Left renal cortex interstitium (tissue), 4 donors: ENCODE results near the gene CCNH. TPM values are rescaled to one million over a fixed set of nuclear protein-coding genes. Genes with fewer than 3 reads are reported as not detected.

ENCODE experiments used
- DNase-seq, 4 donors: peaks; one replicate each; pipeline ENCODE4 v3.0.0-alpha.2; 2013; ENCODE audit warnings: low read depth in 4 of 4, low spot score in 2 of 4, missing footprints in 1 of 4
- polyA plus RNA-seq, 4 donors: library from polyadenylated mRNA; unstranded; fragments of 120-200 nt; gene quantifications; one replicate each; pipeline ENCODE4 v1.2.1, GENCODE V29; 2013; ENCODE audit not compliant: insufficient read length in 4 of 4

Gene CCNH
- polyA plus RNA-seq, 4 donors: 49.4 to 62.3 (median 52.6) TPM

- DNase-seq: no peak
Observed at GRCh38 chr5:87404359-87404758, 8.4 kb downstream of the CCNH start.

- no peak for DNase-seq
Observed at GRCh38 chr5:87403899-87404298, 8.8 kb downstream of the CCNH start.

GRCh38 chr5:87403409-87403808 is 9.3 kb downstream of the CCNH start:
- no peak for DNase-seq

- no peak for DNase-seq
Observed at GRCh38 chr5:87401626-87402025, 11.1 kb downstream of the CCNH start.

- no peak for DNase-seq
Observed at GRCh38 chr5:87400305-87400899, 12.3 kb downstream of the CCNH start.

GRCh38 chr5:87399720-87400119 is 13.0 kb downstream of the CCNH start:
- no peak for DNase-seq

- DNase-seq: no peak
Observed at GRCh38 chr5:87398981-87399614, 13.6 kb downstream of the CCNH start.

- DNase-seq: no peak
Observed at GRCh38 chr5:87394411-87395165, 18.1 kb downstream of the CCNH start.

GRCh38 chr5:87393331-87393730 is 19.4 kb downstream of the CCNH start:
- no peak for DNase-seq

- DNase-seq: no peak
Observed at GRCh38 chr5:87392801-87393200, 19.9 kb downstream of the CCNH start.

GRCh38 chr5:87392170-87392569 is 20.6 kb downstream of the CCNH start:
- DNase-seq: no peak

GRCh38 chr5:87390576-87391199 is 22.0 kb downstream of the CCNH start:
- DNase-seq: no peak

GRCh38 chr5:87390075-87390474 is 22.7 kb downstream of the CCNH start:
- no peak for DNase-seq

GRCh38 chr5:87389296-87390034 is 23.3 kb downstream of the CCNH start:
- no peak for DNase-seq

- DNase-seq: no peak
Observed at GRCh38 chr5:87388129-87388528, 24.6 kb downstream of the CCNH start.

- no peak for DNase-seq
Observed at GRCh38 chr5:87385802-87386201, 26.9 kb downstream of the CCNH start.

- DNase-seq: no peak
Observed at GRCh38 chr5:87383216-87383615, 29.5 kb downstream of the CCNH start.

GRCh38 chr5:87382224-87382623 is 30.5 kb downstream of the CCNH start:
- no peak for DNase-seq

- DNase-seq: no peak
Observed at GRCh38 chr5:87372705-87373104, 40.0 kb downstream of the CCNH start.

- no peak for DNase-seq
Observed at GRCh38 chr5:87369431-87369830, 43.3 kb downstream of the CCNH start.

GRCh38 chr5:87368601-87369000 is 44.1 kb downstream of the CCNH start:
- DNase-seq: no peak
